Esophagus squamous epithelium (tissue), 4 donors: Measurements from ENCODE around the gene DGKD.

ENCODE experiments used
- CTCF ChIP-seq, 6 experiments: fragments of 450-650 bp in 4 of 6; fragments of 200-600 bp in 2 of 6; sonication (generic) in 2 of 6; IDR thresholded peaks; one replicate each; pipeline ENCODE4 v1.5.1; 2016 to 2019; ENCODE audit warnings: antibody characterized with exemption in 6 of 6, mild to moderate bottlenecking in 4 of 6, moderate library complexity in 4 of 6
- POLR2A ChIP-seq, 4 donors: fragments of 450-650 bp; IDR thresholded peaks; one replicate each; pipeline ENCODE4 v1.6.1; 2017; ENCODE audit warnings: antibody characterized with exemption in 4 of 4, mild to moderate bottlenecking in 4 of 4, moderate library complexity in 3 of 4

DNA sequence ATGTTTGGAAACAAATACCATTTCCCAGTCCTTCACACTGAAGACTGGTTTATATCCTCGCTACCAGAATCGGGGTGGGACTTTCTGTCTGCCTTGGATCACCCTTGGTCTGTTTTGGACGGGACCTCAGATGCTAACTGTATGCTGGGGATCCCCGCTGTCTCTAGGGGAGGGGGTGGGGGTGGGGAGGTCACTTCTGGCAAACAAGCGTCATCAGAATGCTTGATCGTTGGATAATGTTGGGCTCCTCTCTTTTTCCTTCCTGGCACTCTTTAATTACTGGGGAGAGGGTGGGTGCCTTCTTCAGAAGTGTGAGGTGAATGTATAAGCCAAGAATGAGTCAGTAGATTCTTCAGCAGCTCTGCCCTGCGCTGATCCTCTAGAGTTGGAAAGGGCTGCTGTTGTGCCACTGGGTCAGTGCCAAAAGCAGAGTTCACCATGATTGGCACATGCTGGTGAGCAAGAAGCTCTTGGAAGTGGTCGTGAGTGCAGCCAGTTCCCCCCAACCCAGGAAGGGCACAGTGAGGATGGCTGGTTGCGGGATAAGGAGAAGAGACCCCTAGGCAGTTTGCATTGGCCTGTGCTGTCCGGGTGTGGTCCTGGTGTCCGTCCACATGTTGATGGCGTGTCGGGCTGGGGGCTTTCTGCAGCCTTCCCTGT, 32.2 kb downstream of the DGKD start:
- TF ChIP-seq CTCF (IDR thresholded peaks at IDR 0.05) (no peak), POLR2A (IDR thresholded peaks at IDR 0.05) (no peak)
